SW480 (cell line): ENCODE data around the gene SLC22A5.
"Not testable (repeated sequence)": the region's sequence is repeated elsewhere in the genome, so short reads cannot be mapped to it uniquely, and the experiment has no call there.

Source experiments
- DNase-seq: peaks from one replicate; pipeline ENCODE4 v3.0.0-alpha.2; 2016; ENCODE audit warnings: low spot score

SLC22A5 gene

GRCh38 chr5:132414634-132415378 lies 45.3 kb downstream of the SLC22A5 start:
- peak; percentile 88 for DNase-seq

DNA sequence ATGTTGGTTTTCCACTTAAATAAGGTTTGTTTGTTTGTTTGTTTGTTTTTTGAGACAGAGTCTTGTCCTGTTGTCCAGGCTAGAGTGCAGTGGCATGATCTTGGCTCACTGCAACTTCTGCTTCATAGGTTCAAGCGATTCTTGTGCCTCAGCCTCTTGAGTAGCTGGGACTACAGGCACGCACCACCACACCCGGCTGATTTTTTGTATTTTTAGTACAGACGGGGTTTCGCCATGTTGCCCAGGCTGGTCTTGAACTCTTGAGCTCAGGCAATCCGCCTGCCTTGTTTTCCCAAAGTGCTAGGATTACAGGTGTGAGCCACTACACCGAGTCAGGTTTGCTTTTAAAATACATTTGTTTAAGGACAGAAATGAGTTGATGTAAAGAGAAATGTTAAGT lies 46.0 kb downstream of the SLC22A5 start:
- DNase-seq: not testable (repeated sequence)

- DNase-seq: no peak
Measured at GRCh38 chr5:132416306-132417009, 46.9 kb downstream of the SLC22A5 start.

DNA sequence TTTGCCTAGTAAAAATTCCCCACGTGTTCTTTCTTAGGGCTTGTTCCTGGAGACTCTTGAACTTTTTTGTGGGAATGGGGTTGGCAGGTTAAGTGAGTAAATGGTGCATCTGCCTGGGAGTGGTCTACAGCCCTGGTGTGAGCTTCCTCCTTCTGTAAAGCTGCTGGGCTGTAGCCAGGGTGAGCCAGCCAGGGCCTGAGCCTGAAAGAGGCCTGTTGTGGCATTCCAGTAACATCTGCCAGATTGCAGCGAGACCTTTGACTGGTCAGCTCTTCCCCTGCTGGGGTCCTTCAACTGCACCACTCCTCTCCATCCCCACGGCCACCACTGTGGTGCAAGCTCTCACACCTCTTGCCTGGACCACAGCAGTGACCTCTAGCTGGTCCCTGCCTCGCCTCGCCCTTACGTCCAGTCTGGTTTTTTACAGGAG lies 47.5 kb downstream of the SLC22A5 start:
- DNase-seq: no peak

GRCh38 chr5:132417461-132417860 lies 48.0 kb downstream of the SLC22A5 start:
- DNase-seq: no peak

GRCh38 chr5:132417889-132418485 lies 48.5 kb downstream of the SLC22A5 start:
- DNase-seq: no peak

DNA sequence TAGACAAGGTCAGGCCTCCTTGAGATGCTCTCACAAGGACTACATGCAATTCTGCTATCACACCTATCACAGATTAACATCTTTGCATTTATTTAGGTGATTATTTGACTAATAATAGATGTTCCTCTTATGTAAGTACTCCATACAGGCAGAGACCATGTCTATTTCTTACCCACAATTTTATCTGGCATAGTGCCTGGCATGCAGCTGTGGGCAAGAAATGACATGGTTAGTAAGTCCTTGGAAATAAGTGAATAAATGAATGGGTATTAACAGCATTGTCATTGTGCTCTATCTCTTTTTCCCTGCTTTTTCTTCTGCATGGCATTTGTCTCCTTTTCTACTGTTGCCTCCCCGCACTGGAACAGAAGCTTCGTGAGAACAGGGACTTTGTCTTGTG lies 49.4 kb downstream of the SLC22A5 start:
- DNase-seq: no peak

DNA sequence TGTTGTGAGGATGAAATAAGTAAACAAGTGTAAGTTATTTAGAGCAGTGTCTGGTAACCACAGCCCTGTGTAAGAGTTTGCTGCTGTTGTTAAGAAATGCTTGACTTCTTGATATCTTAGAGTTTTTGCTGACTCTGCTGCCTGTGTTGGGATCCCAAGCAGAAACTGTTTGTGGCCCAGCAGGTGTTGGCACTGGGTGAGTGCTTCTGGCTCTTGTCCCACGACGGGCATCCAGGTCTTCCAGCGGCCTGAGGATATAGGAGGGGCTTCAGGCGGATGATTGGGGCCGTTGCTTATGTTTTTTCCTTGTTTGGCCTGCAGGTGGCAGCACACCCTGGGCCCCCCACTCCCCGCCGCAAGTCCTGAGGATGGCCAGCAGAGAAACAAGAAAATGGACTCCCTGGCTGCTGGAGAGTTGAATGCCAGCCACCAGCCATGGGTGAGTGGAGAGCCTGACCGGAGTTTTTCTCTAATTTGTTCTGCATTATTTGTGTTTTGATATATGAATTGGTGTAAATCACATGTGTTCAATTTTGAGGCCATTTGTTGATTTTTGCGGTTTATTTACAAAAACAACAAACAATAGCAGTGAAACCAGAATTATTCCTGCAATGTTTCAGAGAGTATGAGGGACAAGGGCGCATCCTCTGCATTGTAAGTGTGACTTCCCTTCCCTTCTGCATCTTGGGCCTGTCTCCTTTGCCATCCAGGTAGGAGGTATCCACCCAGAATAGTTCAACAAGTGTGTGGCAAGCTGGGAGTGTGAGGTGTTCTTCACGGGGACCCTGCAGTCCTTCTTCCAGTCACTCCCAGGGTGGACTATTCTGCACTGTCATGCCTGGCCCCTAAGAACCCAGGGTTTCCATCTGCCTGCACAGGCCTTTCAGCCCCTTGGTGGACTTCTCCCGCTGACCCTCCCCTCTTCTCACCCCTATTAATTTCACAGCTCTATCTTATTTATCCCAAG lies 50.3 kb downstream of the SLC22A5 start:
- peak; percentile 88 for DNase-seq

DNA sequence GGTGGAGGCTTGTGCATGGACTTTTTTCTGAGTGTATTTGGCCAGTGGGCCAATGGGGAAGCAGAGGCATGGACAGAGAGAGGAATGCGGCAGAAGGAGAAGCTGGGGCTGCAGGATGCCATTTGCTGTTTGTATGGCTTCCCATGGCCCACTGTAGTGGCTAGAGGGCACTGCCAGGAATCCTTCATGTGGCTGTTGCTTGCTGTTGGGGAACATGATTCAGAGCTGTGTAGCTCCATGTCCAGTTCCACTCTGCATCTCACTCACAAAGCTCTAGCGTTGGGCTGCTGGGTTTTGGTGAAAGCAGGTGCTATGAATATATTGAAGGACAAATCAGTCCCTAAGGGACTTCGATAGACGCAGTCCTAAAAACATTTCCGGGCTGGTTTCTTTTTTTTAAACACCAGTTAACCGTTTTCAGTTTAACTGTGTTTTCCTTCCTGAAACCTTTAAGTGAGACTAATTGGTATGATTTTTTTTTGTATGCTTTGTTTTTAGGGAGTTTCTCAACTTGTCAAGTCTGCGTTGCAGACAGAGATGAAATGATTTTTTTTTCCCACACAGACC lies 51.3 kb downstream of the SLC22A5 start:
- no peak for DNase-seq

DNA sequence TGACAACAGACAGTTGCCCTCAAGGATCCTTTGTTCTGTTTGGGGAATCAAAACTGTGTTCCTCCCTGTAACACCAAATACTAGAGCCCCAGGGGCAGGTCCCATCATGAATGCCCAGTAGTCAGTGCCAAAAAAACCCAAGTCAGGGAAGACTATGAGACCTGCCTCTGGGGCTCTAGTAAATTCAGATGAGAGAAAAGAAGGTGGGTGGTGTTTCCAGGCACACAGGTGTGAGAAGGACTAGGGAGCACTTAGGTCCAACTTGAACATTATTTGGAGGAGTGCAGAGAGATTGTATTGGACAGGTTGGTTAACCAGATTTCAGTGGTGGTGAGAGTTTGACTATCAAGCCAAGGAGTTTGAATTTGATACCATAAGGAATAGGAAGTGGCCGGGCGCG lies 52.0 kb downstream of the SLC22A5 start:
- DNase-seq: no peak

DNA sequence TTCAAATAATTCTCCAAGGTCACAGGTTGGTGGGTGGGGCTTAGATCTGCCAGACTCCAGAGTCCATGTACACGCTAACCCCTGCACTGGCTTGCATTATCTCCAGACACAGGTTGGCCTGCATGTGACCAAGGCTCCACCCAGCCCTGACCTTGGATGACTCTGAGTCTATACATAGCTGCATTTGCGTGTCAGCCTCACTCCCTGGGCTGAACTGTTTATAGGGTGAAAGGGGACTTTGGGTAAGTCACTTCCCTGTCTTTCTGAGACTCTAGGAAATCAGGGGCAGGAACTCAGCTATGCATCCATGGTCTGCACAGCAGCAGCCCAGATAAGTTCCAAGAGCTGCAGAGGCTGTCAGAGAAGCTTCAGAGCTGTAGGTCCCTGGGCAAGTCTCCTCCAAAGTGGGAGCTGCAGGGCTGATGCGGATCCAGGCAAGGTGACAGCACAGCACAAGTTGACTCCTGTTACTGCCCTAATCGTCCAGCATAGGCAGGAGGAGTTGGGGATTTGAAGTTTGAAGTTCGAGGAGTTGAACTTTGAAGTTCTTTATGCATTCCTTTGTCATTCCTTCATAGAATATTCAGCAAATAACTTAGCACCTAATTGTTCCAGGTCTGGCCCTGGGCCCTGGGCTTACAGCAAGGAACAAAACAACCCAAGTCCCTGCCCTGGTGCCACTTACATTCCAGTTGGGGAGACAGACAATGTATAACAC lies 53.4 kb downstream of the SLC22A5 start:
- DNase-seq: no peak

DNA sequence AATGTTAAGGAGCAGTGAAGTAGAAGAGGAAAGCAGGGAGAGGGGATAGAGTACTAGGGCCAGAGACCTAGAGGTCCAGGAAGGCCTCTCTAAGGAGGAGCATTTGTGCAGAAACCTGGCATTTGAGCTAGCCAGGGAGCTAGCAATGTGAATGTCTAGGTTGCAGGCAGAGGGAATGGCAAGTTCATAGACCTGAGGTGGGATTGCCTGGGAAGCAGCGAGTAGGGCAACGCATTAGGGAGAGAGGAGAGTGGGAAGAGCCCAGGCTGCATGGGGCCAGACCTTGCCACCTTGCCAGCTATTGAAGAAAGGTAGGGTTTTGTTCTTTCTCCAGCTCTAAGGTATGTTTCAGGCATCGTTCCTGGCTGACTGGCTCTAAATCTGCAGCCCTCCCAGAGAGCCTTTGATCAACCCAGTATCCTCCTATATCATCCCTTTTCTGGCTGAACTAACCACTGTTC lies 54.0 kb downstream of the SLC22A5 start:
- DNase-seq: no peak

DNA sequence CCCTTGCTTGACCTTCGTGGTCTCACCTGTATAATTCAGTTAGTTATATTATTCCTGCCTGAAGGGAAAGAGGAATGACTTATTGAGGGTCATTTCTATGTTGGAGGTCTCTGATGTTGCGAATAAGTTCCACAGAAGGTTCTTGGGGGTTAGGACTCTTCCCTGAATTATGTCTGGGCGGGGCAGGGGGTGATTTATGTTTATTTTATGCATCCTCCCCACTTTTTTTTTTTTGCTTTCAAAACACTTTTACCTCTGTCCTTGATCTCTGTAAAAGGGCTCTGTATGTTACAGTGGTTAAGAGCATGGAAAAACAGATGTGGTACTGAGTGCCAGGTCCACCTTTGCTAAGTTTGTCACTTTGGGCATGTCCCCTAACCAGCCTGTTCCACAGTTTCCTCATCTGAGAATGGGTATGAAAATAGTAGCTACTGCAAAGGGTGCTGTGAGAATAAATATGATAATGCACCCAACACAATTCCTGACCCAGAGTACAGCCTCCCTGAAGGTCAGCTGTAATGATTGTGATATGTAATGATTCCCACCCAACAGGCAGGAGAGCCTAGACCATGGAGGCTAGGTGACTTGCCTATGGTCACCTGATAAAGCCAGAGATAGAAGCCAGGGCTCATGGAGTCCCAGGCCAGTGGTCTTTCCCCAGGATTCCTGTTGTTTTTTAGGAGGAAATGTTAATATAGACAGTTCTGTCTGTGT lies 54.8 kb downstream of the SLC22A5 start:
- no peak for DNase-seq

DNA sequence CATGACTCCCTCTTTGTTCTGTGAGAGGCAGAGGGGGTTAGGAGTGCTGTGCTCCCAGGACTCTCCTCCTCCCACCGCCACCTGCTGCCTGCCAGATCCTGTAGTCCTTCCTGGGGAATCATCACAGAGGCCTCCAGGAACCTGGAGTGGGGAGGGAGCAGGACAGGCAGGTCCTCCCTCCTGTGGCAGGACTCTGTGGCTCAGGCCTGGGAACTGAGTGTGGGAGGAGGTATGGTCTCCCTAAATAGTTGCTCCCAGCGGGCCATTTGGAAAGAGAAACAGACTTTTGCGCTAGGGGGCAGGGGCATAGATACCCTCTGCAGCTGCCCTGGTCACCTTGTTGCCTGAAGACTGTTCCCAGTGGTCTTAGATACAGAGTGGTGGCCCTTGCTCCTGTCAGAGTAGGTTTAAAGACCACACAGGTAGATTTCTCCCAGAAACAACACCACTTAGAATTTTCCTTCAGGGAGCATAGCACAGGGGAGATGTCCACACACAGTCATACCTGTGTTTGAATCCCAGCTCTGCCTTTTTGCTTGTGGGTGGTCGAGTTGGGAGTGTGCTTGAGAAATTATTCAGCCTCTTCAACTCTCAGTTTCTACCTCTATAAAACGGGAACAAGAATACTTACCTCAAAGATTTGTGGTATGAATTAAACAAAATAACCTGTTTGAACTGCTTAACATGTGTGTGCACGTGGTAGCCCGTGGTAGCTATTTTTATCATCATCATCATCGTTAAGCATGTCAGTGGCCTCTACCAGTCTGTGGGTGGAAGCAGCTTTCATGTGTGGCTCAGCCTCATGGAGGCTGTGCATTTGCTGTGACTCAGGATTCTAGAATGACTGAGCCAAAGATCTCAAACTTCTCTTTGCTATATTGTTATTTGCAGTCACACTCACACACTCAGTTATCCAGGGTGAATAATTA lies 55.8 kb downstream of the SLC22A5 start:
- peak; percentile 74 for DNase-seq

DNA sequence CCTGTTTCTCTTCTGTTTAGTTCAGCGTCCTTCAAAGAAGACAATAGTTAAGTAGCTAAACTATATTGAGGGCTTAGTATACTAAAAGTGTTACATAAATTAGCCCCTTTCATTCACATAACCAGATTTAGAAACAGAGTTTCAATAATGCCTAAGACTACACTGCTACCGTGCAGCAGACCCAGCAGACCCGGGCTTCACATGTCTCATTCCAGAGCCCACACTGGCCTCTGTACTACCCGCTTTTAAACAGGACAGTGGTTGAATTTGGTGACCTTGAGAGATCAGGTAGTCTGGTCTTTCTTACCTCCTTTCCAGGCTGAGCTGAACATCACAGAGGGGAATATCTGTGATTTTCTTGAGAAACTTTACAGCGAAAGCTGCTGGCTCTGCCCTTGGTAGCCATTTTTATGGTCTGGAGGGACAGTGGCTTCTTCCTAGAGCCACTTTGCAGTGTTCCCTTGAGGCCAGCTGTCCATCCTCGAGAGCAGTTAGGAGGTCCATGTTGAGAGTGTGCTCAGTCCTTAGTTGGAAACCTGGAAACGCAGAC lies 56.5 kb downstream of the SLC22A5 start:
- no peak for DNase-seq

DNA sequence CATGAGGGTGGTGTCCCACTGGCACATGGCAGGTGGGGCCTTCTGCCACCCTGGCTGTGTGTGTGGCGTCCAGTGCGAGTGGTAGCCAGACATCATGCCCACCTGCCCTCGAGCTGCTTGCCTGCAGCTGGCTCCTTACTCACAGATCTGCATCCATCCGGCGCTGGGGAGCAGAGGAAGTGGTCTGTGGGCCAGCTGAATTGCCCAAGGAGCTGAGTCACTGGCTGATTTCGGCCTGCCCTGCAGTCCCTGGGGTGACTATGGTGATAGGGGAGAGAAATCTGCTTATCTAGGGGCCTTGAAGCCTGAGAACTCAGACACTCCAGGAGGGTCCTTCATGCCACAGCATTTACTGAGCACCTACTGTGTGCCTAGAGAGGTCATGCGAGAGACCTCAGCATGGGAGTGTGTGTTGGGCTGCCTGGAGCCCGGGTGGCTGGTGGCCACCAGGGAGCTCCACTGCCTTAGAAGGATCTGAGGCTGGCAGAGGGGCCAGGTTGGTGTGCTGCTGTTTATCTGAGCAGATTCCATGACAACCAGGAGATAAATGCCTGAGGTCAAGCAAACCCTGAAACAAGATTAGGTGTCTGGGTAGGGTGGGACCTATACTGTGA lies 57.1 kb downstream of the SLC22A5 start:
- DNase-seq: peak; percentile 92

- DNase-seq: peak; percentile 59
Measured at GRCh38 chr5:132427281-132428146, 58.0 kb downstream of the SLC22A5 start.

- no peak for DNase-seq
Measured at GRCh38 chr5:132428147-132428482, 58.6 kb downstream of the SLC22A5 start.
